ENCODE data around the gene TUBGCP6. TPM values are rescaled to one million over a fixed set of nuclear protein-coding genes. Genes with fewer than 3 reads are reported as not detected.
"Not testable (repeated sequence)": the region's sequence is repeated elsewhere in the genome, so short reads cannot be mapped to it uniquely, and the experiment has no call there.

Gene TUBGCP6
- polyA plus RNA-seq, 1 donor, result 33.5 TPM

GRCh38 chr22:50178871-50179869 is 65.7 kb downstream of the TUBGCP6 start:
- DNase-seq, result no peak

GRCh38 chr22:50178471-50178864 is 66.4 kb downstream of the TUBGCP6 start:
- DNase-seq, result no peak

GRCh38 chr22:50177537-50178470 is 67.0 kb downstream of the TUBGCP6 start:
- DNase-seq, result no peak

GRCh38 chr22:50176850-50177536 is 67.8 kb downstream of the TUBGCP6 start:
- DNase-seq, result no peak

- DNase-seq, result no peak
Observed at GRCh38 chr22:50175921-50176849, 68.6 kb downstream of the TUBGCP6 start.

- DNase-seq, result no peak
Observed at GRCh38 chr22:50175191-50175461, 69.7 kb downstream of the TUBGCP6 start.

GRCh38 chr22:50174382-50175190 is 70.2 kb downstream of the TUBGCP6 start:
- DNase-seq, result no peak

- DNase-seq, result no peak
Observed at GRCh38 chr22:50173983-50174355, 70.9 kb downstream of the TUBGCP6 start.

- DNase-seq, result no peak
Observed at GRCh38 chr22:50173311-50173982, 71.4 kb downstream of the TUBGCP6 start.

- DNase-seq, result no peak
Observed at GRCh38 chr22:50171965-50172421, 72.8 kb downstream of the TUBGCP6 start.

GRCh38 chr22:50171319-50171964 is 73.4 kb downstream of the TUBGCP6 start:
- DNase-seq, result no peak

- no peak for DNase-seq
Observed at GRCh38 chr22:50170453-50171318, 74.1 kb downstream of the TUBGCP6 start, which contains the start of gene PANX2. Gene PANX2 (plus strand): TSS chr22:50170731. CDS start chr22:50170731, 0 bp downstream.

GRCh38 chr22:50169774-50170341 is 75.0 kb downstream of the TUBGCP6 start:
- no peak for DNase-seq

GRCh38 chr22:50169181-50169759 is 75.6 kb downstream of the TUBGCP6 start:
- DNase-seq, result no peak

- not testable (repeated sequence) for DNase-seq
Observed at GRCh38 chr22:50168490-50169180, 76.2 kb downstream of the TUBGCP6 start.

GRCh38 chr22:50167689-50168489 is 76.9 kb downstream of the TUBGCP6 start:
- DNase-seq, result no peak
